Mesenchymal stem cell (in vitro differentiated cells and primary cell): ENCODE data around the gene MORC2.

ENCODE experiments used
- DNase-seq: peaks from one replicate; pipeline ENCODE4 v3.0.0-alpha.2; 2013
- H2AFZ ChIP-seq: one replicate; pipeline ENCODE4 v1.6.1; 2013; ENCODE audit warnings: low read depth, mild to moderate bottlenecking, control low read depth, inconsistent platforms, low read length, moderate library complexity
- H2AK5ac ChIP-seq: 2 replicates; pipeline ENCODE4 v1.6.1; 2013; ENCODE audit warnings: low read length, moderate library complexity, mild to moderate bottlenecking, inconsistent platforms; ENCODE audit not compliant: severe bottlenecking
- H2BK120ac ChIP-seq: one replicate; pipeline ENCODE4 v1.6.1; 2013; ENCODE audit warnings: low read depth, mild to moderate bottlenecking, inconsistent platforms, low read length, moderate library complexity
- H2BK12ac ChIP-seq, 2 experiments: one replicate each; pipeline ENCODE4 v1.6.1; 2013; ENCODE audit warnings: inconsistent platforms in 2 of 2, low read length in 2 of 2, mild to moderate bottlenecking in 2 of 2, moderate library complexity in 2 of 2, control low read depth in 1 of 2
- H2BK15ac ChIP-seq: one replicate; pipeline ENCODE4 v1.6.1; 2013; ENCODE audit warnings: mild to moderate bottlenecking, low read depth, inconsistent platforms; ENCODE audit not compliant: poor library complexity, severe bottlenecking
- H2BK5ac ChIP-seq: 2 replicates; pipeline ENCODE4 v1.6.1; 2013; ENCODE audit warnings: low read depth, mild to moderate bottlenecking, low read length, control low read depth, inconsistent platforms; ENCODE audit not compliant: poor library complexity, severe bottlenecking
- H3K14ac ChIP-seq, 2 experiments: one replicate each; pipeline ENCODE4 v1.6.1; 2013; ENCODE audit warnings: inconsistent platforms in 2 of 2, low read length in 2 of 2, control low read depth in 1 of 2, mild to moderate bottlenecking in 1 of 2, moderate library complexity in 1 of 2
- H3K18ac ChIP-seq, 2 experiments: one replicate each; pipeline ENCODE4 v1.6.1; 2013; ENCODE audit warnings: inconsistent platforms in 2 of 2, low read length in 2 of 2, control low read depth in 1 of 2, low read depth in 1 of 2, mild to moderate bottlenecking in 1 of 2
- H3K23ac ChIP-seq, 2 experiments: one replicate each; pipeline ENCODE4 v1.6.1; 2013; ENCODE audit warnings: inconsistent platforms in 2 of 2, low read length in 2 of 2, mild to moderate bottlenecking in 2 of 2, moderate library complexity in 2 of 2, control low read depth in 1 of 2
- H3K27ac ChIP-seq: 2 replicates; pipeline ENCODE4 v1.5.1; 2013; ENCODE audit warnings: mild to moderate bottlenecking, moderate library complexity, low read length, control low read depth, inconsistent platforms; ENCODE audit not compliant: poor library complexity, severe bottlenecking
- H3K27me3 ChIP-seq, 2 experiments: 2 replicates each; pipeline versions ENCODE4 v1.6.1 to v1.7.0; 2013; ENCODE audit warnings: low read length in 2 of 2, mild to moderate bottlenecking in 2 of 2, moderate library complexity in 2 of 2, control low read depth in 1 of 2, inconsistent platforms in 1 of 2; ENCODE audit not compliant: control insufficient read depth in 1 of 2, insufficient read depth in 1 of 2
- H3K36me3 ChIP-seq, 2 experiments: 2 replicates each; pipeline versions ENCODE4 v1.6.1 to v1.7.0; 2013; ENCODE audit warnings: low read length in 2 of 2, control low read depth in 1 of 2, inconsistent platforms in 1 of 2, low read depth in 1 of 2, mild to moderate bottlenecking in 1 of 2; ENCODE audit not compliant: insufficient read depth in 2 of 2, control insufficient read depth in 1 of 2
- H3K4ac ChIP-seq, 2 experiments: one replicate each; pipeline ENCODE4 v1.6.1; 2013; ENCODE audit warnings: inconsistent platforms in 2 of 2, low read length in 2 of 2, mild to moderate bottlenecking in 2 of 2, moderate library complexity in 2 of 2, control low read depth in 1 of 2, low read depth in 1 of 2
- H3K4me1 ChIP-seq: 2 replicates; pipeline ENCODE4 v1.6.1; 2013; ENCODE audit warnings: low read depth, low read length, control low read depth; ENCODE audit not compliant: control insufficient read depth, insufficient read depth
- H3K4me2 ChIP-seq: 2 replicates; pipeline ENCODE4 v1.6.1; 2013; ENCODE audit warnings: low read length, mild to moderate bottlenecking, inconsistent platforms; ENCODE audit not compliant: poor library complexity, severe bottlenecking
- H3K4me3 ChIP-seq, 2 experiments: 2 replicates each; pipeline versions ENCODE4 v1.5.1 to v1.7.0; 2013; ENCODE audit warnings: low read length in 2 of 2, mild to moderate bottlenecking in 2 of 2, control low read depth in 1 of 2, low read depth in 1 of 2; ENCODE audit not compliant: insufficient read depth in 1 of 2
- H3K79me1 ChIP-seq: replicated peaks from 2 replicates; pipeline ENCODE4 v1.6.1; 2013; ENCODE audit warnings: mild to moderate bottlenecking, control low read depth, low read length, inconsistent platforms; ENCODE audit not compliant: poor library complexity, severe bottlenecking
- H3K9ac ChIP-seq: 2 replicates; pipeline ENCODE4 v1.7.0; 2013; ENCODE audit warnings: mild to moderate bottlenecking, low read length, moderate library complexity
- H3K9me3 ChIP-seq: 2 replicates; pipeline ENCODE4 v1.7.0; 2013; ENCODE audit warnings: mild to moderate bottlenecking, low read length; ENCODE audit not compliant: control insufficient read depth
- H4K8ac ChIP-seq: one replicate; pipeline ENCODE4 v1.6.1; 2013; ENCODE audit warnings: inconsistent platforms, mild to moderate bottlenecking, low read length, moderate library complexity
- H4K91ac ChIP-seq: one replicate; pipeline ENCODE4 v1.6.1; 2013; ENCODE audit warnings: mild to moderate bottlenecking, low read length, inconsistent platforms
- WGBS: methylation state at CpG from one replicate; pipeline ENCODE4 v1.1.7; 2013; ENCODE audit warnings: mixed read lengths; 5-methylcytosine and 5-hydroxymethylcytosine counted together

Gene MORC2

GRCh38 chr22:30989474-30989873 is 20.9 kb upstream of the MORC2 start:
- Histone ChIP-seq H3K4me3 (no peak overlapping the region), H2AK5ac (no peak overlapping the region), H2BK12ac (no peak overlapping the region), H3K9me3 (peaks cover 9% of the 10 kb centered on the region), H3K4ac (no peak overlapping the region), H3K14ac (no peak overlapping the region), H3K9ac (no peak overlapping the region), H2BK15ac (no peak overlapping the region), H3K4me1 (no peaks in the 10 kb centered on the region), H2BK120ac (no peak overlapping the region), H3K27me3 (no peaks in the 10 kb centered on the region), H3K4me2 (no peak overlapping the region), H3K18ac (no peak overlapping the region), H4K91ac (no peak overlapping the region), H2AFZ (no peak overlapping the region), H4K8ac (no peak overlapping the region), H3K36me3 (no peaks in the 10 kb centered on the region), H2BK5ac (no peak overlapping the region), H3K23ac (no peak overlapping the region), H3K79me1 (peaks cover 10% of the 10 kb centered on the region), H3K27ac (no peak overlapping the region)
- no peak for DNase-seq

- H4K91ac ChIP-seq, result no peak overlapping the region
- H2AK5ac ChIP-seq, result no peak overlapping the region
- H3K27me3 ChIP-seq, result no peaks in the 10 kb centered on the region
- 84% methylated on average over 3 of the region's 4 CpGs for WGBS
- H4K8ac ChIP-seq, result no peak overlapping the region
- H3K36me3 ChIP-seq, result no peaks in the 10 kb centered on the region
- no peak overlapping the region for H2BK12ac ChIP-seq
- no peaks in the 10 kb centered on the region for H3K9me3 ChIP-seq
- H3K14ac ChIP-seq, result no peak overlapping the region
- no peak for DNase-seq
- no peak overlapping the region for H3K27ac ChIP-seq
- H3K4me3 ChIP-seq, result no peak overlapping the region
- H2BK5ac ChIP-seq, result no peak overlapping the region
- H3K18ac ChIP-seq, result no peak overlapping the region
- H2BK120ac ChIP-seq, result no peak overlapping the region
- H3K79me1 ChIP-seq, result peaks cover 15% of the 10 kb centered on the region
- H2BK15ac ChIP-seq, result no peak overlapping the region
- no peak overlapping the region for H3K9ac ChIP-seq
- no peaks in the 10 kb centered on the region for H3K4me1 ChIP-seq
- H2AFZ ChIP-seq, result no peak overlapping the region
- no peak overlapping the region for H3K23ac ChIP-seq
- H3K4me2 ChIP-seq, result no peak overlapping the region
- H3K4ac ChIP-seq, result no peak overlapping the region
Measured at GRCh38 chr22:30985561-30986208, 17.1 kb upstream of the MORC2 start.

GRCh38 chr22:30984317-30984716 is 15.7 kb upstream of the MORC2 start:
- Histone ChIP-seq H3K9ac (no peak overlapping the region), H3K79me1 (peaks cover 22% of the 10 kb centered on the region)

GRCh38 chr22:30982512-30982911 is 13.9 kb upstream of the MORC2 start:
- Histone ChIP-seq H4K91ac (no peak overlapping the region), H2BK12ac (no peak overlapping the region), H3K4me2 (no peak overlapping the region), H2AK5ac (no peak overlapping the region), H3K23ac (no peak overlapping the region), H2BK120ac (no peak overlapping the region), H3K14ac (no peak overlapping the region), H2AFZ (no peak overlapping the region), H3K9me3 (no peaks in the 10 kb centered on the region), H3K27ac (no peak overlapping the region), H4K8ac (no peak overlapping the region), H3K9ac (no peak overlapping the region), H3K4ac (no peak overlapping the region), H3K27me3 (no peaks in the 10 kb centered on the region), H3K4me1 (no peaks in the 10 kb centered on the region), H2BK5ac (no peak overlapping the region), H2BK15ac (no peak overlapping the region), H3K4me3 (no peak overlapping the region), H3K79me1 (peaks cover 26% of the 10 kb centered on the region), H3K36me3 (peaks cover 0 to 4% of the 10 kb centered on the region in 2 experiments), H3K18ac (no peak overlapping the region)
- 90% methylated on average over 1 of the region's 2 CpGs for WGBS
- no peak for DNase-seq

More at GRCh38 chr22:30984317-30984716, 15.7 kb upstream of the MORC2 start:
- Histone ChIP-seq H3K4me3 (no peak overlapping the region), H3K4me2 (no peak overlapping the region), H2BK12ac (no peak overlapping the region), H2AFZ (no peak overlapping the region), H3K4me1 (no peaks in the 10 kb centered on the region), H4K91ac (no peak overlapping the region), H4K8ac (no peak overlapping the region), H2BK120ac (no peak overlapping the region), H3K23ac (no peak overlapping the region), H3K36me3 (no peaks in the 10 kb centered on the region), H2BK5ac (no peak overlapping the region), H3K27ac (no peak overlapping the region), H2BK15ac (no peak overlapping the region), H3K9me3 (no peaks in the 10 kb centered on the region), H2AK5ac (no peak overlapping the region), H3K18ac (no peak overlapping the region), H3K14ac (no peak overlapping the region), H3K27me3 (no peaks in the 10 kb centered on the region), H3K4ac (no peak overlapping the region)
- 100% methylated on average over 2 of the region's 2 CpGs for WGBS
- no peak for DNase-seq
